HG03066 (cell line): Measurements from ENCODE around the gene HRG.
A peak's percentile ranks its signal among the peaks of the same experiment; 100 is the strongest.
"Not testable (repeated sequence)": the region's sequence is repeated elsewhere in the genome, so short reads cannot be mapped to it uniquely, and the experiment has no call there.

Source experiments
- ATAC-seq: cut with Tn5 transposase; IDR thresholded peaks from one replicate; pipeline ENCODE4 v1.9.1; 2021; ENCODE audit warnings: low read depth; ENCODE audit not compliant: unreplicated experiment

HRG gene

GRCh38 chr3:186665625-186666188, at the start of gene HRG:
Gene HRG, plus strand, starts transcription at chr3:186666014. Its CDS starts 18 bp downstream, at chr3:186666032.
- ATAC-seq, result no peak

GRCh38 chr3:186616299-186616617, 49.6 kb upstream of the HRG start:
- no peak for ATAC-seq

DNA sequence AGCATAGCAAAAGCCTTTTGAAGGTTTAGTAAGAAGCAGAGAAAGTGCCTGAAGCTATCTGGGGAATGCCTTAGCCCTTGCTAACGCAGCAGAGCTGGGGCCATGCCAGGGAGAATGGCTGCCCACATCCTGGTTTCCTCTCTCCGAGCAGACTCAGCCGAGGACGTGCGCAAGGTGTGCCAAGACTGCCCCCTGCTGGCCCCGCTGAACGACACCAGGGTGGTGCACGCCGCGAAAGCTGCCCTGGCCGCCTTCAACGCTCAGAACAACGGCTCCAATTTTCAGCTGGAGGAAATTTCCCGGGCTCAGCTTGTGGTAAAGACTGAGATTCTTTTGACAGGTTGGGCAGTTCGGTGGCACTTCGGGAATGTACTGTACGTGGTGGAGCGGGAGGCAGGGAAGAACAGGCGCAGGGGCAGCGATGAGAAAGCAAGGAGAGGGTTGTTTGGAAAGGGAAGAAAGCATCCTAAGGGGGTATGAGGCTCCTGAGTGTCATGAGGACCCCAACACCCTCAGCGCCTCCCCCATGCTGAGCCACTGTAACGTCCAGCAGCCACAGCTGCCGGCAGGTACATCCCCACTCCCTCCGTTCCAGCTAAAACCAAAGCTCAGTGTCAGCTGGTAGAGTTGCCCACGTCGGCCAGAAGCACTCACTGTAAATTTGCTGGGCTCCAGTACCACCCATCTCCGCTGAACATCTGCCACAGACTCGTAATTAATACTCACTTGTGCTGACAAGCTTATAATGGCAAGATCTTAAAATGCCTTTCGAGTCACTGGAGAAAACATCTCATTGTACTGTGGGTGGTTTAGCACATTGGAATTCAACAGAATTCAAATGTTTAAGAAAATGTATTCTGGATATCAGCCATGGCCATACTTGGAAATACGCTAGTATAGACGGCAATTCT, 48.5 kb upstream of the HRG start:
- ATAC-seq, result peak; percentile 84

DNA sequence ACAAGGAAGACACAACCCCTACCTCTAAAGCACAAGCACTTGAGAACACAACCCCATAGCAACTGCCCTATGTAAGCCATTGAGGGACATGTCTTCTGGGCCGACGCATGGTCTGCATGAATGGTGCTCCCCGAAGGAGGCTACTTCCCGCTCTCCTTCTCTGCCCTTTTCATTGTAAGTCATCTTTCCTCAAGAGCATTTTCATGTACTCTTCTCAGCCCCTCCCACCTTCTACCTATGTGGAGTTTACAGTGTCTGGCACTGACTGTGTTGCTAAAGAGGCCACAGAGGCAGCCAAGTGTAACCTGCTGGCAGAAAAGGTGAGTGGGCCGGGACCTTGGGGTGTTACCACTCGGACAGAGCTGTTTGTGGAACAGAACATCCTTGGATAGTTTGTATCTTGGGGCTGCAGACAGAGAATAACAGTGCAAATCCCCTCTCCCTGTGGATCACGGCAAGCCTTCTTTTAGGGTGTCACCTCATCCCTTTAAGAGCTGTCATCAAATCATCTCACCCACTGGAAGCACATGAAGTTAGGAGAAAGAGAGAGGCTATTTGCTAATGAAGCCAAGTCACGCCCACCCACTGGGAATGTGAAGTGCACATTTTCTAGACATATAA, 47.4 kb upstream of the HRG start:
- no peak for ATAC-seq

DNA sequence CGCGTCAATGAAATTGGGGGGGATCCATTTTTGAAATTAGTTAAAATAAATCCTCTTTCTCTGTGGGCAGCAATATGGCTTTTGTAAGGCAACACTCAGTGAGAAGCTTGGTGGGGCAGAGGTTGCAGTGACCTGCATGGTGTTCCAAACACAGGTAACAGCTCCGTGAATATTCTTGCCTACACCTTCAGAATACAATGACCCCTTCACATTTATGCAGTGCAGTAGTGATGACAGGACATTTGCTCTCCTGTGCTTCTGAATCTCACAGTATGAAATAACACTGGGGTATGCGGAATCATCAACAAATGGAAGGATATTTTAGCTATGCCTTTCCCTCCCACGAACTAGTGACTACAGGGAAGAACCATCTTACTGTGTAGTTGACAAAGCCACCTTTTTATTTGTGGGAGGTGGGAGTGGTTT, 46.0 kb upstream of the HRG start:
- no peak for ATAC-seq

- no peak for ATAC-seq
Observed at GRCh38 chr3:186620213-186621092, 45.4 kb upstream of the HRG start.

DNA sequence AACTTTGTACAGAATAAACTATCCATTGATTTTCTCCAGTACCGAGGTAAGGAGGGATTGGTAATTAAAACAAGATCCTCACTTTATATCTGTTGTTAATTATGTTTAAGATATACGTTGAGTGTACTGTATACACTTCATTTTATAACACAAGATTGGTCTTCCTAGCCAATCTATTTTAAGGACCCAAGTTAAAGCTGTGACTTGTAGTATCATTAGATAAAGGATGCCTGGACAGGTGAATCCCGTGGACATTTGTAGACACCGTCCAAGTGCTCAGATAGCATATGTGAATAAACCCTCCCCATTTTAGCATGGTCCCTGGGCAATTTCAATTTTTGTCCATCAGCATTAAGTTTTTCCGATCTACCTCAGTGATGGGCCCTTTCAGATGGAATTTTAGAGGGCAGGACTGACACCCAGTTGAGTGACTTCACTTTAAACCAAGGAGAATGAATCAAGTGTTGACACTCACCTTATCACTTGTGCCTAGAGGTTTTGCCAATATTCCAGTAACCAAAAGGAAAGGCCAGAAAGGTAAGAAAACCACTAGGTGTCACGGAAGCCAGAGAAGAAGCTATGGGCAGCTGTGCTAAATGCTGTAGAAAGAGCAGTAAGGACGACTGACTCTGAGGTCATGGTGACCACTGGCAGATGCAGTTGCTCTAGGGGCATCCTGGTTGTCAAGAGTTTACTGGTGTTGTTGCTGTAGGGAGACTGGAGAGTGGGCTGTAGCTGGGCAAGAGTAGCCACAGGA, 43.7 kb upstream of the HRG start:
- no peak for ATAC-seq

- ATAC-seq, result no peak
Observed at GRCh38 chr3:186622651-186623310, 43.0 kb upstream of the HRG start.

GRCh38 chr3:186624598-186624997, 41.2 kb upstream of the HRG start:
- ATAC-seq, result no peak

DNA sequence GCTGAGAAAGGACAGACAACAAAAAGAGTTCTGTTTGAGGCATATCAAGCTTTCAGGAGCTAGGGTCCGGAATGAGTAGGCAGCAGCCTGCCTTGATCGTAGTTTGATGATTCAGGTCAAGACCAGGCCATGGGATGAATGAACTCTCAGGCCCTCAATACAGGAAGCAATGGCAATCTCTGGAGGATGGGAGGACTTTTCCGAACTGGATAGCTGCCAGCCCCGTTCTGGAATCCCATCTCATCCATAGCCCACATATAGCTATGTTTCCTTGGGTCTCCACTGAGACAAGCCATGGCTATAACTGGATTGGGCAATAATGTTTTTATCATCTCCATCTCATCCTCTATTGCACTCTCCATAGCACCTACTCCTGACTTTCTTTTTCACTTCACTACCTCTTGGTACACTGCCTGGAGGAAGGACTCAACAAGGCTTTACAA, 40.2 kb upstream of the HRG start:
- ATAC-seq, result no peak

DNA sequence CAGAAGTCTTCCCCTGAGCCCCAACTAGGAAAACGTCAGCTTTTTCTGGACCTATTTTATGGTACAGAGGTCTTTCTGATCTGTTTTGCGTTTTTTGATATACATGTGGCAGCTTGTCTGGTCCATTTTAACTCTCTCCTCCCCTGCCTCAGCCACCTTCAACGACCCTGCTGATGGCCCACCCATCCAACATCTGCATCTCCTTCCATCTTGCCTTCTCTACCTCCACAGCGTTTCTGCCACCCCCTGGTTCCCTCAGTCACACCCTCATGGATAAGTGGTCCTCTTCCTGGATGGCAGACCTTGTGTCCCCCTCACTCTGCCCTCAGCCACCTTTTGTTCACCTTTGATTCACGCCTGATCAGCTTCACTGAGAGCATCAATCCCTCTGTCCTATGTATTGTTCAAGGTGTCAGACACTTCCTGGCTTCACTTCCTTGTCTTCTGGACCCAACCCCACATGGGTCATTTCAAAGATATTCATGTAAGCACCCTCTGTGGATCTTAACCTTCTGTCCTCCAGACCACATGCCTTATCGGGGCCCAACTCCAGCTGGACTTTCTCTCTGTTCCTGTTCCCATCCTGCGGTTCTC, 39.5 kb upstream of the HRG start:
- no peak for ATAC-seq

DNA sequence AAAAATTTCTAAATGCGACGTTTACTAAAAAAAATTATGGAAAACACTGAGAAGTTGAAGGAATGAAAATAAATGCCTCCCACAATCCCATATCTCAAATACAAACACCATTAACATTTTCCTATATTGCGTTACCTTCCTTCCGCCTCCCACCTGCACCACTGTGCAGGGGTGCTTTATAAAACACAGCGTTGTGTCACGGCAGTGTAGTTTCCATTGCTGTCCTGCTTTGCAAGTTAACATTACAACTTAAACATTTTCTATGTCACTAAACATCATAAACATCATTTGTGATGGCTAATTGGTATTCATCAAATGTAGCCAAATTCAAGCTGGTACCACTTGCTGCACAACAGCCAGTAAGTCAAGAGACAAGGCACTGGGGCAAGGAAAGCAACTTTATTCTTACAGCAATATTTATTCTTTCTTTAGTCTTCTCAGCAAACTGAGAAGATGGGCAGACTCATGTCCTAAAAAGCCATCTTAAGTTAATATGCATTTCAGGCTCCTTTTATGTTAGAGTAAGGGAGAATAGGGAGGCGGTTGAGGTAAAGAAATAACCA, 37.9 kb upstream of the HRG start:
- ATAC-seq, result no peak

DNA sequence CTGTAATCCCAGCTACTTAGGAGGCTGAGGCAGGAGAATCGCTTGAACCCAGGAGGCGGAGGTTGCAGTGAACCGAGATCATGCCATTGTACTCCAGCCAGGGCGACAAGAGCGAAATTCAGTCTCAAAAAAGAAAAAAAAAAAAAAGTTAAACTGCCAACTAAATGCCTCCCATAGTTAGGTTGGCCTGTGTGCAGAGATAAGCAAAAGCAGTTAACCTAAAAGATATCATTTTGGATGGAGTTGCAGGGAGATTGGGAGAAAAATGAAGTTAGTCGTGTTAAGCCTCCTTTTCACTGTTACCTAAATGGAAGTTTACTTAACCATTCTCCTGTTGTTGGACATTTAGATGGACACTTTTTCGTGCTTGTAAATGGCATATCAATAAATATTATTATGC, 37.1 kb upstream of the HRG start:
- no peak for ATAC-seq

DNA sequence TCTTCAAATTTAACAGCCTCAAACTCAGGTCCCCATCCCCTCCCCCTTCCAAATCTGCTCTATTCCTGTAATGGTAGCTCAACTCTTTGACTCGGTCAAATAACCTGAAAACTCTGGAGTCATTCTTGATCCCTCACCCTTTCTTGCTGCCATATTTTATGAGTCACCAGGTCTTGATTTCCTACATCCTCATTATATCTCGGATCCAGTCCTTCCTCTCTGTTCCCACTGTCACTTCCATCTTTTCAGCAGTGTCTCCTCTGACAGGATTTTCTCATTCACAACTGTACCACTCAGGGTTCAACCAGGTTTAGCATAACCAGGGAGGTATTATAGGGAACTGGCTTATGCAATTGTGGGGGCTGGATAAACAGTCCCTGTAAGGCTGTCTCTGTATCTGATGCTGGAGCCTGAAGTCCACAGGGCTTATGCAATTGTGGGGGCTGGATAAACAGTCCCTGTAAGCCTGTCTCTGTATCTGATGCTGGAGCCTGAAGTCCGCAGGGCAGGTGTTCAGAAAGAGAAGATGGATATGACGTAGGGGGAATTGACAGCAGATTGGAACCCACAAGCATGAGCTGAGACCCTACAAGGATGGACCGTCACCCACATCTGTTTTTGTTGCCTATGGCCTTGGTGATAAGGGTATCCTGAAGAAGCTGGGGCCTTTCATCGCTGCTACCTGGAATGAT, 34.7 kb upstream of the HRG start:
- ATAC-seq, result no peak

DNA sequence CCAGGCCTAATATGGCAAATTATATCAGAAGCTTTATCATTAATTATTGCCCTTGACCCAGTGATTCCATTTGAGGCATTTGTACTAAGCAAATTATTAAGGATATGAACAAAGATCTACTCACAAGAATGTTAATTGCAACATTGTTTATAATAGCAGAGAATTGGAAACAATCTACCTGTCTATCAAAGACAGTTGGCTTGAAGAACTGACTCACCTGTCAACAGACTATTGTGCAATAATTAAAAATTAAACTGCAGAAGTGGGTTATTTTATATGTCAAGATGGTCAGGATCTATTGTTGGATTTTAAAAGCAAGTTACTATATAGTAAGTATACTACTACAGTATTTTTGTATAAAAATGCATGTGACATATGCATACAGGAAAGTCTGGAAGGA, 32.3 kb upstream of the HRG start:
- no peak for ATAC-seq

- not testable (repeated sequence) for ATAC-seq
Observed at GRCh38 chr3:186634207-186634606, 31.6 kb upstream of the HRG start.

GRCh38 chr3:186635532-186635931, 30.3 kb upstream of the HRG start:
- ATAC-seq, result no peak

- no peak for ATAC-seq
Observed at GRCh38 chr3:186636536-186636935, 29.3 kb upstream of the HRG start.
